DOHH2 (cell line): Measurements from ENCODE around the gene ETS2.

ENCODE experiments used
- H3F3A ChIP-seq: fragments of 200-600 bp; sonication (generic), shearing (Covaris generic); 2 replicates; pipeline ENCODE4 v1.6.0; 2016; ENCODE audit warnings: antibody characterized with exemption, mild to moderate bottlenecking; ENCODE audit not compliant: control insufficient read depth, insufficient read depth
- H3K27ac ChIP-seq: fragments of 200-600 bp; sonication (generic); 2 replicates; pipeline ENCODE4 v1.5.1; 2014; ENCODE audit warnings: low read depth, mild to moderate bottlenecking, low read length, moderate library complexity
- H3K27me3 ChIP-seq: fragments of 200-600 bp; sonication (generic); 2 replicates; pipeline ENCODE4 v1.6.1; 2014; ENCODE audit warnings: mild to moderate bottlenecking, low read length, mixed read lengths; ENCODE audit not compliant: control insufficient read depth
- H3K36me3 ChIP-seq: fragments of 200-600 bp; sonication (generic); 2 replicates; pipeline ENCODE4 v1.6.1; 2014; ENCODE audit warnings: mild to moderate bottlenecking, low read length, moderate library complexity, mixed read lengths; ENCODE audit not compliant: control insufficient read depth
- H3K4me1 ChIP-seq: fragments of 200-600 bp; sonication (generic); 2 replicates; pipeline ENCODE4 v1.6.1; 2014; ENCODE audit warnings: mild to moderate bottlenecking, low read length, mixed read lengths; ENCODE audit not compliant: control insufficient read depth
- H3K4me2 ChIP-seq: fragments of 200-600 bp; sonication (generic); 2 replicates; pipeline ENCODE4 v1.6.0; 2014; ENCODE audit warnings: mild to moderate bottlenecking, low read length, moderate library complexity
- H3K4me3 ChIP-seq: fragments of 200-600 bp; sonication (generic); 2 replicates; pipeline ENCODE4 v1.5.1; 2014; ENCODE audit warnings: mild to moderate bottlenecking, low read length, mixed read lengths
- H3K79me2 ChIP-seq: fragments of 200-600 bp; sonication (generic); 2 replicates; pipeline ENCODE4 v1.6.1; 2014; ENCODE audit warnings: mild to moderate bottlenecking, low read length, mixed read lengths; ENCODE audit not compliant: control insufficient read depth
- H3K9me2 ChIP-seq: fragments of 200-600 bp; sonication (generic); replicated peaks from 2 replicates; pipeline ENCODE4 v1.6.1; 2014; ENCODE audit warnings: mild to moderate bottlenecking, low read length, mixed read lengths; ENCODE audit not compliant: control insufficient read depth
- H3K9me3 ChIP-seq: fragments of 200-600 bp; sonication (generic); 2 replicates; pipeline ENCODE4 v1.6.1; 2014; ENCODE audit warnings: antibody characterized with exemption, low read length, mixed read lengths; ENCODE audit not compliant: control insufficient read depth, insufficient read depth
- H4K20me1 ChIP-seq: fragments of 200-600 bp; sonication (generic); 2 replicates; pipeline ENCODE4 v1.6.0; 2014; ENCODE audit warnings: low read depth, mild to moderate bottlenecking, antibody characterized with exemption, low read length, moderate library complexity; ENCODE audit not compliant: control insufficient read depth, insufficient read depth
- EZH2phosphoT487 ChIP-seq: fragments of 200-600 bp; sonication (generic); IDR thresholded peaks from 2 replicates; pipeline ENCODE4 v1.6.1; 2017; ENCODE audit warnings: borderline replicate concordance, mild to moderate bottlenecking, antibody characterized with exemption, low read length, moderate library complexity, mixed read lengths
- TF ChIP-seq, protein P1 (sequence below): fragments of 200-600 bp; sonication (generic); IDR thresholded peaks from one replicate; pipeline ENCODE4 v1.5.1; 2014; ENCODE audit warnings: antibody characterized with exemption, mild to moderate bottlenecking, low read depth, low read length; ENCODE audit not compliant: poor library complexity, severe bottlenecking

The ETS2 gene

DNA sequence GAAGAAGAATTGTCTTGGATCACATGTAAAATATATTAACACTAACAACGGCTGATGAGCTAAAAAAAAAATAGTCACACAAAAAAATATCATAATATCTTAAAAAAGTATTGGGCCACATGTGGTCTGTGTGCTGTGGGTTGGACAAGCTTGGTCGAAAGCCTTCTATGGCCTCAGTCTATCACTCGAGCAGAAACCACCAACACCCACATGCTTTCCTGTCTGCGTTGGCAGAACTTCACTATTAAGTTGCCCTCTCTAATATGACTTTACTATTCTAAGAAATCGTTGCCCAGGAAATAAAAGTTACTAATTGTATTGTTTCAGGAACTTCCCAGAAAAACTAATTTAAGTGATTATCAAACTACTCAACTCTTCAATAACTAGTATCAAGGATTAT lies 28.2 kb upstream of the ETS2 start:
- no peaks in the 10 kb centered on the region for H3K9me2 ChIP-seq
- no peaks in the 10 kb centered on the region for H4K20me1 ChIP-seq
- peak overlapping the region; percentile 37 for H3K4me3 ChIP-seq
- H3K4me2 ChIP-seq: peak overlapping the region; percentile 59
- H3K27ac ChIP-seq: peak overlapping the region; percentile 26; the same call in 1 of the 2 replicates
- no peak for TF ChIP-seq EZH2phosphoT487
- TF ChIP-seq, protein P1, sequence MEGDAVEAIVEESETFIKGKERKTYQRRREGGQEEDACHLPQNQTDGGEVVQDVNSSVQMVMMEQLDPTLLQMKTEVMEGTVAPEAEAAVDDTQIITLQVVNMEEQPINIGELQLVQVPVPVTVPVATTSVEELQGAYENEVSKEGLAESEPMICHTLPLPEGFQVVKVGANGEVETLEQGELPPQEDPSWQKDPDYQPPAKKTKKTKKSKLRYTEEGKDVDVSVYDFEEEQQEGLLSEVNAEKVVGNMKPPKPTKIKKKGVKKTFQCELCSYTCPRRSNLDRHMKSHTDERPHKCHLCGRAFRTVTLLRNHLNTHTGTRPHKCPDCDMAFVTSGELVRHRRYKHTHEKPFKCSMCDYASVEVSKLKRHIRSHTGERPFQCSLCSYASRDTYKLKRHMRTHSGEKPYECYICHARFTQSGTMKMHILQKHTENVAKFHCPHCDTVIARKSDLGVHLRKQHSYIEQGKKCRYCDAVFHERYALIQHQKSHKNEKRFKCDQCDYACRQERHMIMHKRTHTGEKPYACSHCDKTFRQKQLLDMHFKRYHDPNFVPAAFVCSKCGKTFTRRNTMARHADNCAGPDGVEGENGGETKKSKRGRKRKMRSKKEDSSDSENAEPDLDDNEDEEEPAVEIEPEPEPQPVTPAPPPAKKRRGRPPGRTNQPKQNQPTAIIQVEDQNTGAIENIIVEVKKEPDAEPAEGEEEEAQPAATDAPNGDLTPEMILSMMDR: no peak
- no peaks in the 10 kb centered on the region for H3K36me3 ChIP-seq
- H3K4me1 ChIP-seq: peaks cover 45% of the 10 kb centered on the region
- no peaks in the 10 kb centered on the region for H3F3A ChIP-seq
- H3K27me3 ChIP-seq: no peaks in the 10 kb centered on the region
- H3K79me2 ChIP-seq: no peaks in the 10 kb centered on the region
- peaks cover 19% of the 10 kb centered on the region for H3K9me3 ChIP-seq

GRCh38 chr21:38780879-38781278 lies 24.9 kb upstream of the ETS2 start:
- Histone ChIP-seq H3F3A (no peaks in the 10 kb centered on the region), H3K4me2 (no peak overlapping the region), H3K27ac (no peak overlapping the region), H3K9me3 (peaks cover 24% of the 10 kb centered on the region), H3K36me3 (no peaks in the 10 kb centered on the region), H3K27me3 (no peaks in the 10 kb centered on the region), H3K9me2 (no peaks in the 10 kb centered on the region), H4K20me1 (no peaks in the 10 kb centered on the region), H3K79me2 (no peaks in the 10 kb centered on the region), H3K4me3 (no peak overlapping the region), H3K4me1 (peaks cover 29% of the 10 kb centered on the region)
- no peak for TF ChIP-seq EZH2phosphoT487
- TF ChIP-seq, protein P1: no peak

GRCh38 chr21:38784458-38785266 lies 21.1 kb upstream of the ETS2 start:
- H3K27ac ChIP-seq: no peak overlapping the region
- H3K4me3 ChIP-seq: no peak overlapping the region
- H3K9me2 ChIP-seq: no peaks in the 10 kb centered on the region
- no peaks in the 10 kb centered on the region for H3K36me3 ChIP-seq
- no peaks in the 10 kb centered on the region for H3F3A ChIP-seq
- no peaks in the 10 kb centered on the region for H3K27me3 ChIP-seq
- no peak overlapping the region for H3K4me2 ChIP-seq
- peaks cover 15% of the 10 kb centered on the region for H3K9me3 ChIP-seq
- peaks cover 29% of the 10 kb centered on the region for H3K4me1 ChIP-seq
- H3K79me2 ChIP-seq: no peaks in the 10 kb centered on the region
- H4K20me1 ChIP-seq: no peaks in the 10 kb centered on the region
- TF ChIP-seq, protein P1: no peak
- TF ChIP-seq EZH2phosphoT487: no peak
